Panc1 (cell line): ENCODE measurements around the gene DCLRE1B. TPM values are rescaled to one million over a fixed set of nuclear protein-coding genes. Genes with fewer than 3 reads are reported as not detected.

Experiments
- ATAC-seq: fragments of 200-7000 bp; cut with Tn5 transposase; 2 replicates; pipeline ENCODE4 v1.9.1; 2020; ENCODE audit warnings: mild to moderate bottlenecking, moderate library complexity
- BruUV-seq: library from RNA; stranded (reverse); fragments of 400-500 nt; replicated peaks from 2 replicates; lab custom pipeline; 2021; lab: Mats Ljungman, UMichigan
- CTCF ChIA-PET: fragments of 300-600 bp; sonication (Branson Sonifier 250); formaldehyde crosslinking; loops from one replicate; lab custom pipeline; 2022; ENCODE audit warnings: antibody characterized with exemption; lab: Charles Lee
- POLR2A ChIA-PET: fragments of 300-600 bp; sonication (Branson Sonifier 250); formaldehyde crosslinking; loops from one replicate; lab custom pipeline; 2022; ENCODE audit warnings: antibody characterized with exemption; lab: Charles Lee
- DNase-seq: peaks from one replicate; pipeline ENCODE4 v3.0.0-alpha.2; 2010; ENCODE audit warnings: low read depth, low spot score
- H3K27ac ChIP-seq: 2 replicates; pipeline ENCODE4 v1.5.1; 2011; ENCODE audit warnings: mild to moderate bottlenecking, low read length, inconsistent platforms
- H3K27me3 ChIP-seq: fragments of 200-500 bp; sonication (Bioruptor generic); 2 replicates; pipeline ENCODE4 v1.6.0; 2014; ENCODE audit warnings: low read length, inconsistent platforms; ENCODE audit not compliant: control insufficient read depth, insufficient read depth
- H3K36me3 ChIP-seq: fragments of 200-500 bp; sonication (Bioruptor generic); 2 replicates; pipeline ENCODE4 v1.5.1; 2014; ENCODE audit warnings: inconsistent platforms, mild to moderate bottlenecking, low read length, moderate library complexity; ENCODE audit not compliant: control insufficient read depth, insufficient read depth
- H3K4me1 ChIP-seq: 2 replicates; pipeline ENCODE4 v1.5.1; 2011; ENCODE audit warnings: inconsistent platforms, mild to moderate bottlenecking, low read length, moderate library complexity; ENCODE audit not compliant: control insufficient read depth, insufficient read depth
- H3K4me3 ChIP-seq, 2 experiments: 2 replicates each; pipeline ENCODE4 v1.5.1; 2011 to 2012; ENCODE audit warnings: low read depth in 2 of 2, low read length in 2 of 2, mild to moderate bottlenecking in 2 of 2, inconsistent platforms in 1 of 2, moderate library complexity in 1 of 2
- H3K9me3 ChIP-seq: fragments of 200-500 bp; sonication (Bioruptor generic); 2 replicates; pipeline ENCODE4 v1.5.1; 2014; ENCODE audit warnings: low read depth, mild to moderate bottlenecking, inconsistent platforms, low read length, moderate library complexity; ENCODE audit not compliant: control insufficient read depth, insufficient read depth
- POLR2AphosphoS5 ChIP-seq: IDR thresholded peaks from 2 replicates; pipeline ENCODE4 v1.6.1; 2012; ENCODE audit warnings: mild to moderate bottlenecking, low read depth, low read length, moderate library complexity
- SIN3A ChIP-seq: IDR thresholded peaks from 2 replicates; pipeline ENCODE4 v1.6.1; 2012; ENCODE audit warnings: low read depth, mild to moderate bottlenecking, low read length, moderate library complexity, borderline replicate concordance; ENCODE audit not compliant: insufficient read depth
- TCF7L2 ChIP-seq: IDR thresholded peaks from 2 replicates; pipeline ENCODE4 v1.6.1; 2011; ENCODE audit warnings: mild to moderate bottlenecking, low read depth, low read length, inconsistent platforms
- in situ Hi-C: cut with HindIII; loops from 2 replicates; pipeline ENCODE4 v1.10.0; 2016; ENCODE audit warnings: low sequenced_read_pairs, low pct_unique_long_range_greater_than_20kb
- intact Hi-C: fragments of 100-400 bp; cut with micrococcal nuclease; formaldehyde crosslinking; loops from one replicate; pipeline ENCODE4 v1.10.0; 2022; ENCODE audit not compliant: unreplicated experiment
- total RNA-seq: library from RNA; stranded (reverse); gene quantifications from one replicate; pipeline ENCODE4 v1.2.1, GENCODE V29; 2021; ENCODE audit not compliant: unreplicated experiment
- TF ChIP-seq, protein P1 (sequence below): fragments of 450-650 bp; IDR thresholded peaks from 2 replicates; pipeline ENCODE4 v1.5.1; 2017; ENCODE audit warnings: mild to moderate bottlenecking
- TF ChIP-seq, protein P2 (sequence below), 2 experiments: IDR thresholded peaks; 2 replicates each; pipeline ENCODE4 v1.6.1; 2011 to 2012; ENCODE audit warnings: low read depth in 2 of 2, control low read depth in 1 of 2, low read length in 1 of 2, mild to moderate bottlenecking in 1 of 2, moderate library complexity in 1 of 2; ENCODE audit not compliant: insufficient read depth in 1 of 2

DCLRE1B gene
- total RNA-seq, 1 experiment from 2014 or later = 8.6 TPM

DNA sequence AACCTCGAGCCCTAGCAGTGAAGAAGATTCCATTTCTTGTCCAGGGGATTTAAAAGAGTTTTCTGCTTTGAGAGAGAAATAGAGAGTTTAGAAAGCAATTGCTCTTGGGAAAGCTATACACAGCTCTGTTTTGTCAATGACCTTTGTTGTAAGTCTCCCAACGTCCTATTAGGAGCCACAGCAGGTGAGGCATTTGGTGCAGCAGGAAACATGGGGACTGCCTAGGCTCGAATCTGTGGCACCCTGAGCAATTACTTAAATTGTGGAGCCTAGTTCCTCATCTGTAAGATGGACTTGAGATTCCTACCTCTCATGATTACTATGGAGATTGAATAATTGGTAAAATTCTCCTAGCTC, 8.2 kb downstream of the DCLRE1B start:
- Histone ChIP-seq H3K4me3 (no peak overlapping the region), H3K27me3 (no peaks in the 10 kb centered on the region), H3K9me3 (no peaks in the 10 kb centered on the region), H3K4me1 (no peaks in the 10 kb centered on the region), H3K36me3 (no peaks in the 10 kb centered on the region), H3K27ac (no peak overlapping the region)
- intact Hi-C loops (no loop called here), in situ Hi-C loops (no loop called here)
- ATAC-seq (no peak), DNase-seq (no peak)
- TF ChIP-seq SIN3A (no peak), TCF7L2 (no peak), POLR2AphosphoS5 (no peak)
- TF ChIP-seq, protein P1, sequence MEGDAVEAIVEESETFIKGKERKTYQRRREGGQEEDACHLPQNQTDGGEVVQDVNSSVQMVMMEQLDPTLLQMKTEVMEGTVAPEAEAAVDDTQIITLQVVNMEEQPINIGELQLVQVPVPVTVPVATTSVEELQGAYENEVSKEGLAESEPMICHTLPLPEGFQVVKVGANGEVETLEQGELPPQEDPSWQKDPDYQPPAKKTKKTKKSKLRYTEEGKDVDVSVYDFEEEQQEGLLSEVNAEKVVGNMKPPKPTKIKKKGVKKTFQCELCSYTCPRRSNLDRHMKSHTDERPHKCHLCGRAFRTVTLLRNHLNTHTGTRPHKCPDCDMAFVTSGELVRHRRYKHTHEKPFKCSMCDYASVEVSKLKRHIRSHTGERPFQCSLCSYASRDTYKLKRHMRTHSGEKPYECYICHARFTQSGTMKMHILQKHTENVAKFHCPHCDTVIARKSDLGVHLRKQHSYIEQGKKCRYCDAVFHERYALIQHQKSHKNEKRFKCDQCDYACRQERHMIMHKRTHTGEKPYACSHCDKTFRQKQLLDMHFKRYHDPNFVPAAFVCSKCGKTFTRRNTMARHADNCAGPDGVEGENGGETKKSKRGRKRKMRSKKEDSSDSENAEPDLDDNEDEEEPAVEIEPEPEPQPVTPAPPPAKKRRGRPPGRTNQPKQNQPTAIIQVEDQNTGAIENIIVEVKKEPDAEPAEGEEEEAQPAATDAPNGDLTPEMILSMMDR = no peak
- TF ChIP-seq, protein P2, sequence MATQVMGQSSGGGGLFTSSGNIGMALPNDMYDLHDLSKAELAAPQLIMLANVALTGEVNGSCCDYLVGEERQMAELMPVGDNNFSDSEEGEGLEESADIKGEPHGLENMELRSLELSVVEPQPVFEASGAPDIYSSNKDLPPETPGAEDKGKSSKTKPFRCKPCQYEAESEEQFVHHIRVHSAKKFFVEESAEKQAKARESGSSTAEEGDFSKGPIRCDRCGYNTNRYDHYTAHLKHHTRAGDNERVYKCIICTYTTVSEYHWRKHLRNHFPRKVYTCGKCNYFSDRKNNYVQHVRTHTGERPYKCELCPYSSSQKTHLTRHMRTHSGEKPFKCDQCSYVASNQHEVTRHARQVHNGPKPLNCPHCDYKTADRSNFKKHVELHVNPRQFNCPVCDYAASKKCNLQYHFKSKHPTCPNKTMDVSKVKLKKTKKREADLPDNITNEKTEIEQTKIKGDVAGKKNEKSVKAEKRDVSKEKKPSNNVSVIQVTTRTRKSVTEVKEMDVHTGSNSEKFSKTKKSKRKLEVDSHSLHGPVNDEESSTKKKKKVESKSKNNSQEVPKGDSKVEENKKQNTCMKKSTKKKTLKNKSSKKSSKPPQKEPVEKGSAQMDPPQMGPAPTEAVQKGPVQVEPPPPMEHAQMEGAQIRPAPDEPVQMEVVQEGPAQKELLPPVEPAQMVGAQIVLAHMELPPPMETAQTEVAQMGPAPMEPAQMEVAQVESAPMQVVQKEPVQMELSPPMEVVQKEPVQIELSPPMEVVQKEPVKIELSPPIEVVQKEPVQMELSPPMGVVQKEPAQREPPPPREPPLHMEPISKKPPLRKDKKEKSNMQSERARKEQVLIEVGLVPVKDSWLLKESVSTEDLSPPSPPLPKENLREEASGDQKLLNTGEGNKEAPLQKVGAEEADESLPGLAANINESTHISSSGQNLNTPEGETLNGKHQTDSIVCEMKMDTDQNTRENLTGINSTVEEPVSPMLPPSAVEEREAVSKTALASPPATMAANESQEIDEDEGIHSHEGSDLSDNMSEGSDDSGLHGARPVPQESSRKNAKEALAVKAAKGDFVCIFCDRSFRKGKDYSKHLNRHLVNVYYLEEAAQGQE (IDR thresholded peaks at IDR 0.05; ENCODE audit: insufficient read depth in 1 of 2, low read depth in 2 of 2, low read length in 1 of 2) = no peak
- no TSS peak for BruUV-seq
- ChIA-PET POLR2A (interaction anchor here (0.6 kb wide), 1 partner anchor 14 kb away, joined by 3 read pairs; no protein-coding TSS in a partner anchor), CTCF (no interaction called here)

DNA sequence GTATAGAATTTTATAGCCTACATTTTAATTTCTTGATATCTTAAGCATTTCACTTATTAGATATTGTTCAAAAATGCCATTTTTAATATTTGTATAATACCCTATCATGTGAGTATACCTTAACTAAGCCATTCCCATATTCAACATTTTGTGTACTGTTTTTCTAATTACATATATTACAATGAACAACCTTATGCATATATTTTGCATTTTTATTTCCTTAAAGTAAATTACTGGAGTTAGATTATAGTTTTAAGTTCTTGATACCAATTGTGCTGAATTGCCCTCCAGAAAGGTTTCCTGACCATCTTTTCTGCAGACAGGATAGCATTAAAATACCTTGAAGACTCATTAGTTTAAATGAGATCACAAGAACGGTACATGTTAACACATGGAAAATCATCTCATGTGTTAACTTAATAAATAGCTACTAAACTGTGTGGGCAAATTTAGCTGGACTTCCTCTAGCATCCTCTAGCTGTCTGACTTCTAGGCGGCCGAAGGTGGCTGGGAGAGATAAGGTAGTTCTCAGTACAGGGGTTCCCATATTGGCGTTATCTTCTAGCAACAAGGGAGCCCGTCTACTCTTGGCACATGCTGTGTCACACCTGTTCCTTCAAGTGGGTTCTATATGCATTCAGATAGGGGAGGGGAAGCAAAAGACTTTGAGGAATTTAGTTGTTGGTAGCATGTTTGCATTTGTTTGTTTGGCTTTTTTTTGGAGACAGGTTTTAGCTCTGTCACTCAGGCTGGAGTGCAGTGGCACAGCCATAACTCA, 8.9 kb downstream of the DCLRE1B start:
- POLR2A ChIA-PET = no interaction called here
- DNase-seq = no peak
- BruUV-seq = no TSS peak

More for the DNA sequence above, 8.9 kb downstream of the DCLRE1B start:
- Histone ChIP-seq H3K4me1 (no peaks in the 10 kb centered on the region), H3K36me3 (no peaks in the 10 kb centered on the region), H3K4me3 (no peak overlapping the region), H3K27ac (no peak overlapping the region), H3K9me3 (no peaks in the 10 kb centered on the region), H3K27me3 (no peaks in the 10 kb centered on the region)
- in situ Hi-C loops (no loop called here), intact Hi-C loops (no loop called here)
- CTCF ChIA-PET = no interaction called here
- ATAC-seq = no peak
- TF ChIP-seq, protein P1 = no peak
- no peak for TF ChIP-seq TCF7L2
- TF ChIP-seq, protein P2 (IDR thresholded peaks at IDR 0.05; ENCODE audit: insufficient read depth in 1 of 2, low read depth in 2 of 2, low read length in 1 of 2) = no peak
- no peak for TF ChIP-seq SIN3A
- no peak for TF ChIP-seq POLR2AphosphoS5
